GM19468 (cell line): ENCODE data around the gene LMAN1.

Experiments used
- ATAC-seq: cut with Tn5 transposase; IDR thresholded peaks from one replicate; pipeline ENCODE4 v1.9.1; 2021; ENCODE audit warnings: mild to moderate bottlenecking, moderate library complexity, moderate number of reproducible peaks; ENCODE audit not compliant: unreplicated experiment; ENCODE audit errors: extremely low read depth

The LMAN1 gene

GRCh38 chr18:59308248-59308937, 50.7 kb downstream of the LMAN1 start:
- no peak for ATAC-seq

- ATAC-seq: no peak
Measured at GRCh38 chr18:59306640-59307039, 52.4 kb downstream of the LMAN1 start.

GRCh38 chr18:59305295-59305694, 53.8 kb downstream of the LMAN1 start:
- no peak for ATAC-seq

- ATAC-seq: no peak
Measured at GRCh38 chr18:59303656-59304195, 55.3 kb downstream of the LMAN1 start.

GRCh38 chr18:59303006-59303405, 56.1 kb downstream of the LMAN1 start:
- ATAC-seq: no peak

GRCh38 chr18:59301929-59302328, 57.1 kb downstream of the LMAN1 start:
- ATAC-seq: no peak

- no peak for ATAC-seq
Measured at GRCh38 chr18:59300676-59301285, 58.3 kb downstream of the LMAN1 start.

- ATAC-seq: no peak
Measured at GRCh38 chr18:59298871-59299270, 60.2 kb downstream of the LMAN1 start.

GRCh38 chr18:59293317-59293716, 65.7 kb downstream of the LMAN1 start:
- ATAC-seq: no peak

- ATAC-seq: no peak
Measured at GRCh38 chr18:59286341-59286740, 72.7 kb downstream of the LMAN1 start.

- ATAC-seq: no peak
Measured at GRCh38 chr18:59282341-59282740, 76.7 kb downstream of the LMAN1 start.

GRCh38 chr18:59279722-59280121, 79.3 kb downstream of the LMAN1 start:
- ATAC-seq: no peak

- ATAC-seq: no peak
Measured at GRCh38 chr18:59279193-59279592, 79.9 kb downstream of the LMAN1 start.

GRCh38 chr18:59278793-59279192, 80.3 kb downstream of the LMAN1 start:
- no peak for ATAC-seq
